MCF 10A (cell line): ENCODE data around the gene WDFY2. TPM values are rescaled to one million over a fixed set of nuclear protein-coding genes. Genes with fewer than 3 reads are reported as not detected.
A peak's percentile ranks its signal among the peaks of the same experiment; 100 is the strongest.
"Not testable (repeated sequence)": the region's sequence is repeated elsewhere in the genome, so short reads cannot be mapped to it uniquely, and the experiment has no call there.

Source experiments
- BruUV-seq: library from RNA; stranded (reverse); fragments of 400-500 nt; replicated peaks from 2 replicates; lab custom pipeline; 2021; lab: Mats Ljungman, UMichigan
- CTCF ChIA-PET: fragments of 300-600 bp; sonication (Branson Sonifier 250); formaldehyde crosslinking; extraction: SDS; loops from one replicate; lab custom pipeline; 2021; ENCODE audit warnings: antibody characterized with exemption, inconsistent platforms; lab: Yijun Ruan, JAX
- POLR2A ChIA-PET: fragments of 300-600, 350-650 bp; sonication (Branson Sonifier 250); formaldehyde crosslinking; extraction: SDS; loops from one replicate; lab custom pipeline; 2020; ENCODE audit warnings: antibody characterized with exemption, inconsistent platforms; lab: Yijun Ruan, JAX
- DNase-seq: peaks from one replicate; pipeline ENCODE4 v3.0.0-alpha.2; 2018; ENCODE audit not compliant: unreplicated experiment
- H3K27ac Mint-ChIP-seq: one replicate; pipeline ENCODE4 v1.8.0; 2022; ENCODE audit warnings: mild to moderate bottlenecking, low read depth, mixed read lengths; ENCODE audit not compliant: unreplicated experiment
- H3K27me3 Mint-ChIP-seq: one replicate; pipeline ENCODE4 v1.8.0; 2022; ENCODE audit warnings: mixed read lengths; ENCODE audit not compliant: insufficient read depth, unreplicated experiment
- H3K36me3 Mint-ChIP-seq: one replicate; pipeline ENCODE4 v1.8.0; 2022; ENCODE audit warnings: mild to moderate bottlenecking, moderate library complexity, mixed read lengths; ENCODE audit not compliant: insufficient read depth, unreplicated experiment
- H3K4me1 Mint-ChIP-seq: one replicate; pipeline ENCODE4 v1.8.0; 2022; ENCODE audit warnings: mixed read lengths; ENCODE audit not compliant: insufficient read depth, unreplicated experiment
- H3K4me3 Mint-ChIP-seq: one replicate; pipeline ENCODE4 v1.8.0; 2022; ENCODE audit warnings: mild to moderate bottlenecking, moderate library complexity, mixed read lengths; ENCODE audit not compliant: unreplicated experiment
- H3K9me3 Mint-ChIP-seq: one replicate; pipeline ENCODE4 v1.8.0; 2022; ENCODE audit warnings: mixed read lengths; ENCODE audit not compliant: unreplicated experiment
- intact Hi-C: fragments of 100-400 bp; cut with micrococcal nuclease; formaldehyde crosslinking; loops from 2 replicates; pipeline ENCODE4 v1.14.1; 2022
- total RNA-seq: library from RNA; stranded (reverse); gene quantifications from 2 replicates; pipeline ENCODE4 v1.2.3, GENCODE V29; 2022
- TF ChIP-seq, protein P1 (sequence below): fragments of 200-600 bp; IDR thresholded peaks from one replicate; pipeline ENCODE4 v1.8.0; 2022; ENCODE audit warnings: antibody characterized with exemption, mild to moderate bottlenecking; ENCODE audit not compliant: unreplicated experiment

Gene WDFY2
- total RNA-seq, 1 experiment from 2014 or later = 56.2 TPM

DNA sequence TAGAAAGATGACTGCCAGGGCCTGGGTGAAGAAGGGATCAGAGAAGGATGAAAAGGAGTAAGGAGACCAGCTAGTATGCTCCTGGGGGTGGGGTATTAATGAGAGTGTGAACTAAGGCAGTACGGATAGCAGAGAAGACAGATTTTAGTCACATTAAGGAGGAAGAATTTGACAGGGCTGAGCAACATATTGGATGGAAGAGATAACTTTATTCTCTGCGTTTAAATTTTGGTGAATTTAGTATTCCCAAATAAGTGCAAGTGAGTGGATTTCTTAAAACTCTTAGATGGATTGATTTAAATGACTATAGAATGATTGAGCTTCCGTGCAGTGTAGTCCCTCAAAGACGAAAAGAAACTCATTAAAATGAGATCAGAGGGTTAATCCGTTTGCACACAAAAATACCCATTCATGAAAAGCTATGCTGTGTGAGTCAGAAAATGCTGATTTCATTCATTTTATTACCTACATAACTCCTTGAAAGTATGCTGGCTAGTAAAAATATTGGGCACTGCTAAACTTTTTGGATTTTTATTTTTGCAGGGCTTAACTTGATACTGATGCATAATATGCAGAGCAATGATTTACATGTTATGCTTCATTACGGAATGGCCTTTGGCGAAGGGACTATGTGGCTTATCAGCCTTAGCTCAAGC is 54.1 kb downstream of the WDFY2 start:
- H3K9me3 Mint-ChIP-seq = no peaks in the 10 kb centered on the region
- peaks cover 53% of the 10 kb centered on the region for H3K4me1 Mint-ChIP-seq
- no peak for DNase-seq
- intact Hi-C loops = no loop called here
- no peaks in the 10 kb centered on the region for H3K27me3 Mint-ChIP-seq
- H3K36me3 Mint-ChIP-seq = peaks cover 21% of the 10 kb centered on the region
- peak overlapping the region; percentile 97 for H3K27ac Mint-ChIP-seq
- H3K4me3 Mint-ChIP-seq = no peak overlapping the region
- no TSS peak for BruUV-seq
- ChIA-PET CTCF (interaction anchor here (0.7 to 1.0 kb wide), 4 partner anchors 57 to 475 kb away, joined by 3 to 4 read pairs (median 3); no protein-coding TSS in a partner anchor), POLR2A (interaction anchor here (0.5 to 1.3 kb wide), 10 partner anchors 11 to 188 kb away, joined by 3 to 7 read pairs (median 4); partner anchors contain the start of gene INTS6)
- TF ChIP-seq, protein P1, sequence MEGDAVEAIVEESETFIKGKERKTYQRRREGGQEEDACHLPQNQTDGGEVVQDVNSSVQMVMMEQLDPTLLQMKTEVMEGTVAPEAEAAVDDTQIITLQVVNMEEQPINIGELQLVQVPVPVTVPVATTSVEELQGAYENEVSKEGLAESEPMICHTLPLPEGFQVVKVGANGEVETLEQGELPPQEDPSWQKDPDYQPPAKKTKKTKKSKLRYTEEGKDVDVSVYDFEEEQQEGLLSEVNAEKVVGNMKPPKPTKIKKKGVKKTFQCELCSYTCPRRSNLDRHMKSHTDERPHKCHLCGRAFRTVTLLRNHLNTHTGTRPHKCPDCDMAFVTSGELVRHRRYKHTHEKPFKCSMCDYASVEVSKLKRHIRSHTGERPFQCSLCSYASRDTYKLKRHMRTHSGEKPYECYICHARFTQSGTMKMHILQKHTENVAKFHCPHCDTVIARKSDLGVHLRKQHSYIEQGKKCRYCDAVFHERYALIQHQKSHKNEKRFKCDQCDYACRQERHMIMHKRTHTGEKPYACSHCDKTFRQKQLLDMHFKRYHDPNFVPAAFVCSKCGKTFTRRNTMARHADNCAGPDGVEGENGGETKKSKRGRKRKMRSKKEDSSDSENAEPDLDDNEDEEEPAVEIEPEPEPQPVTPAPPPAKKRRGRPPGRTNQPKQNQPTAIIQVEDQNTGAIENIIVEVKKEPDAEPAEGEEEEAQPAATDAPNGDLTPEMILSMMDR = no peak

DNA sequence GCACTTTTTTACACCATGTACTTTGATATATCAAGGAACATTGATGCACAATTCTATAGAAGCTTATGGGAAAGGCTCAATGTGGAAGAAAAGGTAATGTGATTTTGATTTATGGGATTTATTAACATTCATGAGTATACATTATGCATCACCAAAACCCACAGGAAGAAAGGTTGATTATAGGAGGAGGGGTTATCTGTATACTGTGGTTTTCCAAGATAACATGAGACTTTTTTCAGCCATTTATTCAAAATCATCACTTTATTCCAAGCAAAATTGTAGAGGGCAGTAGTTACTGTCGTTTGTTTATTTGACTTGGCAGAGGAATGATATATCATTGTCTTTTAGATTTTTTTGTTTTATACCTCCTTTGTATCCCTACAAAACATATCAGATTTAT is 54.9 kb downstream of the WDFY2 start:
- H3K4me3 Mint-ChIP-seq = no peak overlapping the region
- intact Hi-C loops = no loop called here

DNA sequence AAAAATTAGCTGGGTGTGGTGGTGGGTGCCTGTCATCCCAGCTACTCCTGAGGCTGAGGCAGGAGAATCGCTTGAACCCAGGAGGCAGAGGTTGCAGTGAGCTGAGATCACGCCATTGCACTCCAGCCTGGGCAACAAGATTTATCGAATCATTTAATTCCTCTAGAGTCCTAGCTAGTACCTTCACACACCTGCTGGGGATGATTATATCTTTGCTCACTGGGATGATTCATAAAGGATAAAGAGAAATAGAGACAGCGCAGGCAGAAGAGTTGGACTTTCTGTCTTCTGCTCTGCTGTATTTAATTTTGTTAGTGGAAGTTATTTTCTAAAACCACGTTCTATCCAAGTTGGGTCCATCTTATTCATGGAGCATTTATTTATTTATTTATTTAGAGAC is 56.4 kb downstream of the WDFY2 start:
- POLR2A ChIA-PET = interaction anchor here (0.7 to 2.2 kb wide), 5 partner anchors 10 to 125 kb away, joined by 3 to 6 read pairs (median 3); no protein-coding TSS in a partner anchor
- CTCF ChIA-PET = interaction anchor here (0.5 to 0.8 kb wide), 3 partner anchors 15 to 808 kb away, joined by 3 to 4 read pairs (median 3); no protein-coding TSS in a partner anchor
- DNase-seq = peak; percentile 45
- Mint-ChIP-seq H3K4me1 (peaks cover 64% of the 10 kb centered on the region), H3K36me3 (peaks cover 19% of the 10 kb centered on the region)
- H3K4me3 Mint-ChIP-seq, intact Hi-C loops, BruUV-seq, H3K27me3 Mint-ChIP-seq, H3K9me3 Mint-ChIP-seq, H3K27ac Mint-ChIP-seq: not testable (repeated sequence)

More for the DNA sequence above, 54.9 kb downstream of the WDFY2 start:
- Mint-ChIP-seq H3K27ac (no peak overlapping the region), H3K4me1 (peaks cover 61% of the 10 kb centered on the region), H3K36me3 (peaks cover 26% of the 10 kb centered on the region), H3K27me3 (no peaks in the 10 kb centered on the region), H3K9me3 (no peaks in the 10 kb centered on the region)
- TF ChIP-seq, protein P1 = no peak
- ChIA-PET POLR2A (interaction anchor here (0.5 to 2.2 kb wide), 12 partner anchors 17 to 189 kb away, joined by 3 to 7 read pairs (median 4); no protein-coding TSS in a partner anchor), CTCF (interaction anchor here (0.9 to 1.0 kb wide), 3 partner anchors 92 to 476 kb away, joined by 3 to 4 read pairs (median 3); no protein-coding TSS in a partner anchor)
- BruUV-seq = no TSS peak
- DNase-seq = no peak

DNA sequence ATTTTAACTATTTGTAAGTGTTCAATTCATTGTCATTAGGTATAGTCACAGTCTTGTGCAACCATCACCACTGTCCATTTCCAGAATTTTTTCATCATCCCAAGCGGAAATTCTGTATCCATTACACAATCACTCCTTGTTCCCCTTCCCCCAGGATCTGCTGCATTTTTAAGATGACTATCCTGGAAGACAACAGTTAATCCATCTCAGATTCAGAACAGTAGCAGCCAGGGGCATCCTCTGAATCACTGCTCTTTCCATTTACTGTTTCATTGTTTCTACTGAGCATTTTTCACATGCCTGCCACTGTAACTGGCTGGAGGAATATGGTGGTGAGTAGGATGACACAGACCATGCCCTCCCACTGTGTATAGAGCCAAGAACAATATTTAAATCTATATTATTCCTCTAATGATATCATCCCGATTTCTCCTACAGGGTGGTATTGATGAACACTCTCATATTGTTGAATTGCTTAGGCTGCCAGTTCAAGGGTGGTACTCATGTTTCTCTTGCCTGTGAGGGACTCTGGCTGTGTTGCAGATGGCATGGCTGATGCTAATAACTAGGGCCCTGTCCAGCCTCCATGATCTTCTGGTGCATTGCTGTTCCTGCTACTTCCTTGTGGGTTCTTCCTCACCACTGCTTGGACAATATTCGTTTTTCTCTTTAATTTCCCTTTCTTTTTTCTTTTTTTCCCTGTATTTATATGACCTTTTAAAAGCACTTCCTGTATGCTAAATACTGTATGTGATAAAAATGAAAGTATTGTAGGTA is 59.0 kb downstream of the WDFY2 start:
- peaks cover 49% of the 10 kb centered on the region for H3K4me1 Mint-ChIP-seq
- CTCF ChIA-PET = interaction anchor here (0.6 to 1.6 kb wide), 3 partner anchors 58 to 1381 kb away, joined by 3 to 6 read pairs (median 3); no protein-coding TSS in a partner anchor
- no peaks in the 10 kb centered on the region for H3K9me3 Mint-ChIP-seq
- TF ChIP-seq, protein P1 = no peak
- BruUV-seq = TSS peak; percentile 53
- H3K27me3 Mint-ChIP-seq = no peaks in the 10 kb centered on the region
- DNase-seq = peak; percentile 95
- intact Hi-C loops = loop anchor here (1.0 kb wide), 1 partner anchor 59 kb away; the partner anchor contains the start of gene WDFY2
- peak overlapping the region; percentile 95 for H3K27ac Mint-ChIP-seq
- H3K4me3 Mint-ChIP-seq = peak overlapping the region; percentile 41
- H3K36me3 Mint-ChIP-seq = peaks cover 21% of the 10 kb centered on the region
- POLR2A ChIA-PET = interaction anchor here (0.8 to 2.6 kb wide), 7 partner anchors 10 to 192 kb away, joined by 3 to 37 read pairs (median 6); partner anchors contain the start of gene INTS6
